Spleen (tissue), 11 donors: ENCODE data around the gene NPIPB13. TPM values are rescaled to one million over a fixed set of nuclear protein-coding genes. Genes with fewer than 3 reads are reported as not detected.

Experiments
- polyA plus RNA-seq, 3 donors: library from polyadenylated mRNA; stranded (reverse); fragments of 200-250 nt; gene quantifications; one replicate each; pipeline ENCODE4 v1.2.1, GENCODE V29; 2013
- small RNA-seq, 4 donors: library from RNA; depleted of rRNA; stranded (forward); fragments of <200 nt; gene quantifications; one replicate each; pipeline ENCODE3, GENCODE V24; 2016
- total RNA-seq, 7 donors: library from RNA; depleted of rRNA in 3 of 7; stranded (reverse); fragments of >200 nt in 3 of 7; fragmentation: NEBNext Ultra II Directional in 4 of 7; extraction: Animal tissue kit (Norgen Biotek cat#: 25700) in 4 of 7; gene quantifications; one replicate each; pipeline versions ENCODE4 v1.1.0 to v1.2.1, GENCODE V29; 2016 to 2021
- donor health status: healthy with polysubstance abuse.
- donor health status: DM: no; HTN: no; CAD: no; lungs with moderate emphysema.
- donor health status: DM: no; HTN: no; CAD: no.
- donor health status: Bipolar disorder and iron deficiency.
- donor health status: healthy.
- donor health status: DM: no; HTN: no; CAD: no.
- donor health status: DM: yes; HTN: yes; CAD: no.

The NPIPB13 gene
- total and polyA plus RNA-seq, 10 donors: 2.7 to 41.9 (median 6.2) TPM

Small RNA genes lying within 50 kb of the gene (small RNA-seq; reads per million reads assigned to genes)
- 0 reads per million in 4 donors for gene AC106782.4

Other genes starting within 250 kb of the NPIPB13 start
- 1 to 10 TPM in 6 of 7 donors, under 1 TPM in 1; 0.74 to 4.2 (median 2.5) TPM for gene DOC2A, start 237.5 kb downstream of the NPIPB13 start, total RNA-seq
- 1 to 10 TPM; 2.0 to 4.8 (median 2.3) TPM for gene DOC2A, start 237.5 kb downstream of the NPIPB13 start, polyA plus RNA-seq
- not detected for gene C16orf92, start 225.3 kb downstream of the NPIPB13 start, total RNA-seq
- not detected for gene C16orf92, start 225.3 kb downstream of the NPIPB13 start, polyA plus RNA-seq
- not detected for gene TLCD3B, start 217.2 kb downstream of the NPIPB13 start, total RNA-seq
- under 1 TPM in 2 of 3 donors, not detected in 1; 0.09 to 0.10 TPM for gene TLCD3B, start 217.2 kb downstream of the NPIPB13 start, polyA plus RNA-seq
- gene ALDOA, start 182.7 kb downstream of the NPIPB13 start, total RNA-seq: 100 to 1,000 TPM; 579 to 880 (median 622) TPM
- 100 to 1,000 TPM; 424 to 551 (median 496) TPM for gene ALDOA, start 182.7 kb downstream of the NPIPB13 start, polyA plus RNA-seq
- gene PPP4C, start 172.5 kb downstream of the NPIPB13 start, total RNA-seq: 10 to 100 TPM; 43.9 to 88.6 (median 74.8) TPM
- 100 to 1,000 TPM in 1 of 3 donors, 10 to 100 TPM in 2; 73.0 to 128 (median 91.1) TPM for gene PPP4C, start 172.5 kb downstream of the NPIPB13 start, polyA plus RNA-seq
- 1 to 10 TPM in 5 of 7 donors, under 1 TPM in 1, not detected in 1; 0.66 to 3.4 (median 2.2) TPM for gene TBX6, start 156.6 kb downstream of the NPIPB13 start, total RNA-seq
- 1 to 10 TPM; 1.4 to 2.2 (median 1.6) TPM for gene TBX6, start 156.6 kb downstream of the NPIPB13 start, polyA plus RNA-seq
- 100 to 1,000 TPM; 108 to 208 (median 127) TPM for gene YPEL3, start 152.3 kb downstream of the NPIPB13 start, total RNA-seq
- 100 to 1,000 TPM; 152 to 234 (median 223) TPM for gene YPEL3, start 152.3 kb downstream of the NPIPB13 start, polyA plus RNA-seq
- 10 to 100 TPM in 4 of 7 donors, 1 to 10 TPM in 3; 4.3 to 15.2 (median 10.2) TPM for gene GDPD3, start 134.9 kb downstream of the NPIPB13 start, total RNA-seq
- gene GDPD3, start 134.9 kb downstream of the NPIPB13 start, polyA plus RNA-seq: 10 to 100 TPM in 2 of 3 donors, 1 to 10 TPM in 1; 5.1 to 18.0 (median 14.5) TPM
- gene MAPK3, start 125.3 kb downstream of the NPIPB13 start, total RNA-seq: 100 to 1,000 TPM in 1 of 7 donors, 10 to 100 TPM in 6; 42.3 to 117 (median 93.0) TPM
- 10 to 100 TPM; 28.3 to 61.4 (median 32.8) TPM for gene MAPK3, start 125.3 kb downstream of the NPIPB13 start, polyA plus RNA-seq
- 100 to 1,000 TPM; 346 to 602 (median 413) TPM for gene CORO1A, start 64.9 kb downstream of the NPIPB13 start, total RNA-seq
- 100 to 1,000 TPM; 667 to 757 (median 675) TPM for gene CORO1A, start 64.9 kb downstream of the NPIPB13 start, polyA plus RNA-seq
- 100 to 1,000 TPM in 4 of 7 donors, 10 to 100 TPM in 3; 51.0 to 391 (median 105) TPM for gene BOLA2B, start 54.8 kb downstream of the NPIPB13 start, total RNA-seq
- gene BOLA2B, start 54.8 kb downstream of the NPIPB13 start, polyA plus RNA-seq: 100 to 1,000 TPM; 262 to 413 (median 307) TPM
- gene SLX1A, start 54.6 kb downstream of the NPIPB13 start, total RNA-seq: 10 to 100 TPM; 49.0 to 91.4 (median 67.6) TPM
- gene SLX1A, start 54.6 kb downstream of the NPIPB13 start, polyA plus RNA-seq: 10 to 100 TPM; 73.6 to 77.2 (median 75.1) TPM
- gene SULT1A3, start 49.2 kb downstream of the NPIPB13 start, total RNA-seq: 10 to 100 TPM; 15.1 to 33.8 (median 20.4) TPM
- gene SULT1A3, start 49.2 kb downstream of the NPIPB13 start, polyA plus RNA-seq: 100 to 1,000 TPM in 1 of 3 donors, 10 to 100 TPM in 2; 45.7 to 120 (median 74.1) TPM
- gene CD2BP2, start 106.8 kb upstream of the NPIPB13 start, total RNA-seq: 10 to 100 TPM; 33.9 to 60.0 (median 55.8) TPM
- gene CD2BP2, start 106.8 kb upstream of the NPIPB13 start, polyA plus RNA-seq: 10 to 100 TPM; 27.8 to 42.9 (median 42.9) TPM
- gene TBC1D10B, start 122.0 kb upstream of the NPIPB13 start, total RNA-seq: 10 to 100 TPM; 32.5 to 50.4 (median 45.8) TPM
- gene TBC1D10B, start 122.0 kb upstream of the NPIPB13 start, polyA plus RNA-seq: 10 to 100 TPM; 17.3 to 33.3 (median 22.5) TPM
- 1 to 10 TPM in 1 of 7 donors, not detected in 6; 1.4 TPM for gene MYL11, start 126.3 kb upstream of the NPIPB13 start, total RNA-seq
- gene MYL11, start 126.3 kb upstream of the NPIPB13 start, polyA plus RNA-seq: 1 to 10 TPM; 2.7 to 4.3 (median 2.8) TPM
- gene SEPTIN1, start 134.1 kb upstream of the NPIPB13 start, total RNA-seq: 100 to 1,000 TPM in 1 of 7 donors, 10 to 100 TPM in 6; 38.5 to 105 (median 72.4) TPM
- gene SEPTIN1, start 134.1 kb upstream of the NPIPB13 start, polyA plus RNA-seq: 100 to 1,000 TPM; 154 to 199 (median 179) TPM
- gene ZNF48, start 146.9 kb upstream of the NPIPB13 start, total RNA-seq: 10 to 100 TPM in 3 of 7 donors, 1 to 10 TPM in 4; 7.1 to 10.4 (median 9.5) TPM
- gene ZNF48, start 146.9 kb upstream of the NPIPB13 start, polyA plus RNA-seq: 1 to 10 TPM; 2.7 to 5.7 (median 3.5) TPM
- 10 to 100 TPM in 1 of 7 donors, 1 to 10 TPM in 6; 2.2 to 10.2 (median 3.1) TPM for gene ZNF771, start 159.1 kb upstream of the NPIPB13 start, total RNA-seq
- gene ZNF771, start 159.1 kb upstream of the NPIPB13 start, polyA plus RNA-seq: 1 to 10 TPM; 2.3 to 3.7 (median 3.1) TPM
- gene DCTPP1, start 181.6 kb upstream of the NPIPB13 start, total RNA-seq: 10 to 100 TPM; 17.6 to 36.3 (median 28.6) TPM
- 10 to 100 TPM; 25.5 to 49.1 (median 41.9) TPM for gene DCTPP1, start 181.6 kb upstream of the NPIPB13 start, polyA plus RNA-seq
- 10 to 100 TPM; 35.5 to 54.7 (median 43.7) TPM for gene SEPHS2, start 197.4 kb upstream of the NPIPB13 start, total RNA-seq
- gene SEPHS2, start 197.4 kb upstream of the NPIPB13 start, polyA plus RNA-seq: 10 to 100 TPM; 42.4 to 56.0 (median 49.5) TPM
- gene ITGAL, start 224.3 kb upstream of the NPIPB13 start, total RNA-seq: 100 to 1,000 TPM; 100 to 212 (median 153) TPM
- 10 to 100 TPM; 26.6 to 64.4 (median 51.1) TPM for gene ITGAL, start 224.3 kb upstream of the NPIPB13 start, polyA plus RNA-seq